ENCODE measurements around the gene TMEM164. TPM values are rescaled to one million over a fixed set of nuclear protein-coding genes. Genes with fewer than 3 reads are reported as not detected.

Gene TMEM164
- total and polyA plus RNA-seq, 11 donors: 14.4 to 117 (median 50.3) TPM

DNA sequence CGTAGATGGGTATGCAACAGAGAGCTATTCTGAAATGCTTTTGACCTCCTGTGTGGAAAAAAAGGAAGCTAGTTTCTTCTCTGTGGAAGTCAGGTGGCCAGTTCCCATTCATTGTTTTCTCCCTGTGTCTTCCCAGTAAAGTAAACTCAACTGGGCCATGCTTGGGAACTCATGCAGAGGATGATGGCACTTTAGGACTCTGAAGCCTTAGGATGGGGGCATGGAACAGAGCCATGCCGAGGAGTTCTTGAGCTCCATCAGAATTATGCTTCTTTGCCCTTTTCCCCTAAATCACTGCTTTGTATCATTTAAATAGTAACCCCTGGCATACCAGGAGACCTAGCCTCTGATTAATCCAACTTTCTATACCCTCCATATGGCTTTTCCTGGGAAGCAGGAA lies 3.2 kb downstream of the TMEM164 start:
- WGBS, 4 donors: 53 to 71% (median 62%) methylated on average over 2 of the region's 2 CpGs
- Histone ChIP-seq H3K4me3 (peak overlapping the region in 6 of 12 donors; percentile 17 to 92 (median 67)), H3K27ac (peak overlapping the region in 3 of 12 donors; percentile 8 to 77 (median 22)), H3K4me1 (peaks cover 0 to 38% (median 6%) of the 10 kb centered on the region in 12 donors), H3K9me3 (no peaks in the 10 kb centered on the region), H3K27me3 (peaks cover 0 to 12% (median 0%) of the 10 kb centered on the region in 9 donors), H3K36me3 (peaks cover 0 to 8% (median 0%) of the 10 kb centered on the region in 9 donors)
- DNase-seq (no peak), ATAC-seq (no peak)
- TF ChIP-seq, protein P1, sequence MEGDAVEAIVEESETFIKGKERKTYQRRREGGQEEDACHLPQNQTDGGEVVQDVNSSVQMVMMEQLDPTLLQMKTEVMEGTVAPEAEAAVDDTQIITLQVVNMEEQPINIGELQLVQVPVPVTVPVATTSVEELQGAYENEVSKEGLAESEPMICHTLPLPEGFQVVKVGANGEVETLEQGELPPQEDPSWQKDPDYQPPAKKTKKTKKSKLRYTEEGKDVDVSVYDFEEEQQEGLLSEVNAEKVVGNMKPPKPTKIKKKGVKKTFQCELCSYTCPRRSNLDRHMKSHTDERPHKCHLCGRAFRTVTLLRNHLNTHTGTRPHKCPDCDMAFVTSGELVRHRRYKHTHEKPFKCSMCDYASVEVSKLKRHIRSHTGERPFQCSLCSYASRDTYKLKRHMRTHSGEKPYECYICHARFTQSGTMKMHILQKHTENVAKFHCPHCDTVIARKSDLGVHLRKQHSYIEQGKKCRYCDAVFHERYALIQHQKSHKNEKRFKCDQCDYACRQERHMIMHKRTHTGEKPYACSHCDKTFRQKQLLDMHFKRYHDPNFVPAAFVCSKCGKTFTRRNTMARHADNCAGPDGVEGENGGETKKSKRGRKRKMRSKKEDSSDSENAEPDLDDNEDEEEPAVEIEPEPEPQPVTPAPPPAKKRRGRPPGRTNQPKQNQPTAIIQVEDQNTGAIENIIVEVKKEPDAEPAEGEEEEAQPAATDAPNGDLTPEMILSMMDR (IDR thresholded peaks at IDR 0.05): no peak
- TF ChIP-seq POLR2A (IDR thresholded peaks at IDR 0.05): no peak
- intact Hi-C loops (cut with DNase I): loop anchor here in 4 of 10 donors (5.0 to 10.0 kb wide), 2 partner anchors 81 to 94 kb away; no protein-coding TSS in a partner anchor

DNA sequence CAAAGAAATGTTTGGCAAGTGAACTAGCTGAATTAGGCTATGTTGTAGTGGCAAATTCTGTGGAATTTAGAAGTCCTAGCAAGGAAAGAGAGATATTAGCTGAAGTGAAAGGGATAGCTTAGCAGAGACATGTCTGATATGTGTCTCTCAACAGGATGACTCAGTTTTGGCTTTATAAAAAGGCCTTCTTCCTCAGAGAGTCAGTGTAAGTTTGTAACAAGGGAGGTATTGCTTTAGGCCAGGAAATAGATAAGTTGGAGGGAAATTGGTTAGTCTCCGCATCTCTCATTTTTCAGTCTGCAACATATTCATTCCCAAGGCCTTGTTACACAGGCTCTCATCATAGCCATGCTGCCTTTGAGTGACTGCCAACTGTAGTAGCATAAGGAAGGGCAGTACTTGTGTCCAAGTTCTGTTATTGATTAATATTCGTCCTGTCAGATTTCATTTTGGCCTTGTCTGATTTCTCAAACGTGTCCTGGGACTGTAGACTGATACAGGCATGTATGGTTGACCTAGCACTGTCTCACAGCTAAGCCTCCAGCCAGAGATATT lies 4.0 kb downstream of the TMEM164 start:
- H3K36me3 ChIP-seq: peaks cover 0 to 10% (median 0%) of the 10 kb centered on the region in 9 donors
- H3K27ac ChIP-seq: peak overlapping the region in 3 of 12 donors; percentile 4 to 29 (median 25)
- H3K4me3 ChIP-seq: peak overlapping the region in 4 of 12 donors; percentile 9 to 92 (median 22)
- no peak for DNase-seq
- no peak for TF ChIP-seq POLR2A (IDR thresholded peaks at IDR 0.05)
- TF ChIP-seq, protein P1 (IDR thresholded peaks at IDR 0.05): no peak
- WGBS, 4 donors: 42 to 59% (median 56%) methylated on average over 3 of the region's 3 CpGs
- peaks cover 0 to 12% (median 0%) of the 10 kb centered on the region in 9 donors for H3K27me3 ChIP-seq
- no peak for ATAC-seq
- no peaks in the 10 kb centered on the region for H3K9me3 ChIP-seq
- intact Hi-C loops (cut with DNase I): loop anchor here in 4 of 10 donors (5.0 to 10.0 kb wide), 2 partner anchors 82 to 95 kb away; no protein-coding TSS in a partner anchor
- H3K4me1 ChIP-seq: peaks cover 0 to 33% (median 5%) of the 10 kb centered on the region in 12 donors

DNA sequence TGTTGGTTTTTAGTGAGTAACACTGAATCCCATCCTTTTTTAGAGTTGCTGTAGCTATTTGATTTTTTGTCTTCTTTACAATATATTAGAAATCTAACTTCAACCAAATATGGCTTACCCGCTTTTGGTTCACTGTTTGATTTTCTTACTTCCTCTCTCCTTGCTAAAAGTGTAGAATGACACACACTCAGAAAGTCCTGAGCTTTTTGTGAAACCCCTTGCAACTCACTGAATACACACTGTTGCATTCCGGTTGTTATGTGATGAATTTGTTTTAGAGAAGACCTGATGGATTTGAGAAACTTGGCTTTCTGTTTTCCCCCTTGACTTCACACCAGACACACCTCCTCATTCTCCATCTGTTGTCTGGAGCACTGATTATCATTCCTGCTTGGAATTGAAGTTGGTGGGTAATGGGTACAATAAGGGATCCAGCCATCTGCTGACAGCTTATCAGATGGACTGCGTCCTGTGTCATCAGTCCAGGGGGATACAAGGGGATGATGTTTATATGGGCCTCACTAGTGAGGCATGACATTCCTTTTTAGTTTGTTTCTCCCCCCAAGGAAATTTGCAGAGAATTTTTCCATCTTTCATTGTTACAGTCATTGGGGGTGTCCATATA lies 5.2 kb downstream of the TMEM164 start:
- ATAC-seq (no peak), DNase-seq (no peak)
- H3K9me3 ChIP-seq: no peaks in the 10 kb centered on the region
- no peak overlapping the region for H3K4me3 ChIP-seq
- 64 to 91% (median 77%) methylated on average over 3 of the region's 3 CpGs for WGBS, 4 donors
- TF ChIP-seq POLR2A (IDR thresholded peaks at IDR 0.05): no peak
- TF ChIP-seq, protein P1 (IDR thresholded peaks at IDR 0.05): no peak
- H3K4me1 ChIP-seq: peaks cover 0 to 39% (median 4%) of the 10 kb centered on the region in 12 donors
- peaks cover 0 to 12% (median 0%) of the 10 kb centered on the region in 9 donors for H3K27me3 ChIP-seq
- H3K27ac ChIP-seq: peak overlapping the region in 1 of 12 donors; percentile 4
- intact Hi-C loops (cut with DNase I): loop anchor here in 4 of 10 donors (5.0 to 10.0 kb wide), 2 partner anchors 83 to 96 kb away; no protein-coding TSS in a partner anchor
- H3K36me3 ChIP-seq: peaks cover 0 to 12% (median 0%) of the 10 kb centered on the region in 9 donors

Data from heart left ventricle (tissue), 16 donors.